HG03045 (cell line): ENCODE measurements around the gene LGR5.
A peak's percentile ranks its signal among the peaks of the same experiment; 100 is the strongest.

Experiments used
- ATAC-seq: cut with Tn5 transposase; IDR thresholded peaks from one replicate; pipeline ENCODE4 v1.9.1; 2021; ENCODE audit warnings: mild to moderate bottlenecking, moderate library complexity; ENCODE audit not compliant: unreplicated experiment

Gene LGR5

GRCh38 chr12:71439613-71440344, at the start of gene LGR5:
TSS of gene LGR5 (plus strand) at chr12:71439798. CDS start at chr12:71440081, 283 bp downstream.
- ATAC-seq = no peak

- peak; percentile 88 for ATAC-seq
These were observed 47.0 kb upstream of the LGR5 start for GRCh38 chr12:71392521-71393145.

DNA sequence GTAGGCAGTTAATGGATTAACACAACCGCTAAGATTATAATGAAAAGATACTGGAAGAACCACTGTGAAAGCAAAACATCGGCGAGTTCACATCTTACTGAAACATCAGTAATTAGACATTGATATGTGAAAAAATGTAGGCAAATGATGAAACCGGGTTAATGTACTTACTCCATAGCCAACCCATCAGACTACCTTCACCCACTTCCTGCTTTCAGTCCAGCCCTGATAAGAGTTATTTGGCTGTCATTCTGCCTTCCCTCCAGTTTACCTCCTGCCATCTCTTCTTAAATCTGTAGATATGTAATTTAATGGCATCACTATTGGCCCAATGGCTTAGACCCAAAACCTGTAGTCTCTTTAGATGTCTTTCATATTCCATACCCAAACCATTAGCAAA, 46.0 kb upstream of the LGR5 start:
- no peak for ATAC-seq

- no peak for ATAC-seq
These were observed 42.1 kb upstream of the LGR5 start for GRCh38 chr12:71397433-71397954.

DNA sequence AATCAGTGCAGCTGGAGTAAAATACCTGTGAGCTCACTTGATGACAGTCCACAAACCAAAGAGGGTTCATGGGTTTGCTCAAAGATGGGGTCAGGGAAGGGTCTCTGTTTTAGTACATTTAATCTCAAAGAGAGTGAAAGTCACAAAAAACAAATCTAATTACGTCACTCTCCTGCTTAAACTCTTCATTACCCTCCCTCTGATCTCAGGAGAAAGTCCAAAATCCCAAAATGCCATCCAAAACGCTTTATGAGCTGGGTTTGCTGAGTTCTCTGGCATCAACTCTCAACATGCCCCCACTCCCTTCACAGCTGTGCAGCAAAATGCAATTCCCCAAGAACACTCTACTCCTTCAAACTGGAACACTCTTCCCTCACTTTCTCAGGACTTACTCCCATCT, 40.4 kb upstream of the LGR5 start:
- ATAC-seq = no peak

GRCh38 chr12:71400481-71400880, 39.1 kb upstream of the LGR5 start:
- ATAC-seq = no peak

GRCh38 chr12:71405884-71406283, 33.7 kb upstream of the LGR5 start:
- ATAC-seq = no peak

GRCh38 chr12:71407732-71408131, 31.9 kb upstream of the LGR5 start:
- ATAC-seq = no peak

GRCh38 chr12:71410844-71411243, 28.8 kb upstream of the LGR5 start:
- ATAC-seq = no peak

DNA sequence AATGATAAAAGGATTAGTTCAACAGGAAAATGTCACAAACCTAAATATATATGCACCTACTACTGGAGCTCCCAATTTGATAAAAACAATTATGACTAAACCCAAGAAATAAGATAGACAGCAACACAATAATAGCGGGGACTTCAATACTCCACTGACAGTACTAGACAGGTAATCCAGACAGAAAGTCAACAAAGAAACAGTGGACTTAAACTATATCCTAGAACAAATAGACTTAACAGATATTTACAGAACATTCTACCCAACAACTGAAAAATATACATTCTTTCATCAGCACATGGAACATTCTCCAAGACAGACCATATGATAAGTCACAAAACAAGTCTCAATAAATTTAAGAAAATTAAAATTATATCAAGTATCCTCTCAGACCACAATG, 28.0 kb upstream of the LGR5 start:
- ATAC-seq = no peak

DNA sequence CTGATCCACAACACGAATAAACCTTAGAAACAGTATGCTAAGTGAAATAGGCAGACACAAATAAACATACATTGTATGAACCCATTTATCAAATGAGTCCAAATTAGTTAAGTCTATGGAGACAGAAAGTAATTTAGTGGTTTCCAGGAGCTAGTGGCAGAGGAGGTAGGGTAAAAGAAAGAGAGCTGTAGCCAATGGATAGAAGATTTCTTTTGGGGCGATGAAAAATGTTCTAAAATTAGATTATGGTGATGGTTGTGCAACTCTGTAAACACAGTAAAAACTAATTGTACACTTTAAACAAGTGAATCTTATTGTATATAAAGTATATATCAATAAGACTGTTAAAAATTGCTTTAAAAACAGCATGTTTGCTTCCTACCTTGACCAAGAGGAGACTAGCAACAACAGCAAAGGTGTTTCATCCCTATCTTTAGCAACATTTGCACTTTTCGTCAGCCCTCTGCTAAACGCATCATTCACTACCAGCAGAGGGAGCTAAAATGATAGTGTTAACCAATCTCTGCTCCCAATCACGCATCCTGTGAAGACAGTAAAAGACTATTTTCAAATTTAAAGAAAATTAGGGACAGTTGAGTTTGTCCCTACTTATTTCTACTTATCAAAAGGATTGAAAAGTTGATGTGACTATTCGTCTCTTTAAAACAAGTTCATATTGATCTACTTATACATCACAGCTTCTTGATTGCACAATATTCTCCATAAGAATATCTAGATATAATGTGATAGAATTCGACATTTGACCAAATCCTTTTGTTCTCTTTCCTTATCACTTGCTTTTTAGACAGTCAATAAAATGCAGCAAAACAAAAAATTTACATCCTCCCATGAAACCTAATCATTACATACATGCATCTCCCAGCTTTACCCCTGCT, 24.0 kb upstream of the LGR5 start:
- ATAC-seq = no peak

- no peak for ATAC-seq
These were observed 22.4 kb upstream of the LGR5 start for GRCh38 chr12:71417181-71417580.

DNA sequence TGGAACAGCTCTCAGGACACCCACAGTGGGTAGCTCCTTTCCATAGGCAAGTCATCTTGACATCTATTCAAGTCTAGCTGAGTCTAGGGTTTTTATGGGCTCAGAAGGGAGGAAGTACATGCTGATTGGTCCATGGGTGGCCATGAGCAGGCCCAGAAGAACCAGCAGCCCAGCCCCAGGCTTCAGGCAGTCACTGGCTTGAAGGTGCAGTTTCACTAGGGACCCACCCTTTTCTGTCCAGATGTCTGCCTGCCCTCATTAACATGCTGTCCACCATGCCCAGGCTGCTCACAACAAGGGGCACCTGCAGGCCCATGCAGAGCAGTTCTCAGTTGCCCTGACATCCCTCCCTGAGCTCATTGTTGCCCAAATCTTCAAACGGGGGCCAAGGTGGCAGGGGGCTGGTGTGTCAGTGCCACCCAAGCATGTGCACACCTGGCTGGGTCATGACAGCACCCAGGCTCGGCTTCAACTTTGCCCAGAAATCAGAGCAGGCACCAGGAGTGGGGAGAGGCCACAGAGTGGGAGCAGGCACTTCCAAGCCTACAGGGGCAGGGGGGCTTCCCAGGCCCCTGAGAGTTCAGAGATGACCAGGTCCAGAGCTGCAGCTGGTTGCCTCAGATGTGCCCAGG, 18.7 kb upstream of the LGR5 start:
- ATAC-seq = no peak

DNA sequence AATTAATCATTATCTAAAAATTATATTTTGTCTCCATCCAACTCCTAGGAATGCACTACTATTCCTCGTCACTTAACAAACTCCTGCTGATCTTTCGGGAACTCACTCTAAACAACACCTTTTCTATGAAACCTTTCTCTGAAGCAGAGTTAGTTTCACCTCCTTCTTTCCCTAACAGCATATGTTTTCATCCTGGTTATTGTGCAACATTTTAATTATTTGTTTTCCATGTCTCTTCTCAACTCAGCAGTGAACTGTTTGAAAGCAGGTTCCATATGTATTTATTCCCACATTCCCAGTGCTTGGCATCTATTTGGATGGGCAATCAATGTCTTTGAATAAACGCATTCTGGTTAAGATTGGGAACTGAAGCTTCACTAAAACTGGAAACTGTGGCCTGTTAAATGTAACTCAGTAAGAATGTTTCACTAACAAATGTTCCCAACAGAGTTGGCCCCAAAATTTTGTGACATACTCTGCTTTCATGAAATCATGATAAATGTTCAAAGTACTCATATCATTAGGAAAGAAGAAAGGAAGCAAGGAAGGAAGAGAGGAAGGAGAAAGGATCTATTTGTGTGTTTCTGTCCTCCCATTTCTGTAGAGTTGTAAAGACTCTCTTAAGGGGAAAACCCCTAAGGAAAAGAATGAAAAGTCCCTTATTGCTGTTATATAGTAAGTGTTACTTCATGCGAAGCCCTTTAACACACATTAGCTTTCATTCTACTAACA, 13.9 kb upstream of the LGR5 start:
- no peak for ATAC-seq

DNA sequence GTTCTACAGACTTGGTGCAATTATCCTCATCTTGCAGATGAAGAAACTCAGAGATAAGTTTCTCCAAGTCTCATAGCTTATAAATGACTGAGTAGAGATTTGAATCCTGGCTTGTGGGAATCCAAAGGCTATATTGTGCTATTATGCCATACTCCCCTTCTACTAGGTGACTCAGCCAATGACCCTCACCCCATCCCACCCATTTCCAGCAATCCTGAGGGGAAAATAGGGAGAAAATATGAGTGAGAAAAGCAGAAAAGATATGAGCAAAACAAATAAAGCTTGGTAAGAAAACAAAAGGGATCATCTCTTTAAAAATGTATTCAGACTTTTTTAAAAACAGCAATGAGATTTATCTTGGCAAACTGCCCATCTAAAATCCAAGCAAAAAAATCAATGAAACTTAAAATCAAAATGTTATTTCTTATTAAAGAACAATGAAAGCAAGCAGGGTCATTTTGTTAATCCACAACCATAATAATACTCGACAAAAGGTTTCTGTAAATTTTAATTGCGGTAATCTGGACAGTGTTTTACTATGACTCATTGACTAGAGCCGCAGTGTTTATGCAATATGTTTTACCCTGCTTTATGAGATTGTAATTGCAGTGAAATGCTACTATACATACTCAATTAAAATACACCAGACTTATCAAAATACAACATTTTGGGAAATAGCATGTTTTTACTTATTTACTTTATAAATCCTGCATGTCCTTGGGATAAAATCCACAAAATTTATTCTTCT, 13.1 kb upstream of the LGR5 start:
- no peak for ATAC-seq

- no peak for ATAC-seq
These were observed 8.8 kb upstream of the LGR5 start for GRCh38 chr12:71430756-71431155.

DNA sequence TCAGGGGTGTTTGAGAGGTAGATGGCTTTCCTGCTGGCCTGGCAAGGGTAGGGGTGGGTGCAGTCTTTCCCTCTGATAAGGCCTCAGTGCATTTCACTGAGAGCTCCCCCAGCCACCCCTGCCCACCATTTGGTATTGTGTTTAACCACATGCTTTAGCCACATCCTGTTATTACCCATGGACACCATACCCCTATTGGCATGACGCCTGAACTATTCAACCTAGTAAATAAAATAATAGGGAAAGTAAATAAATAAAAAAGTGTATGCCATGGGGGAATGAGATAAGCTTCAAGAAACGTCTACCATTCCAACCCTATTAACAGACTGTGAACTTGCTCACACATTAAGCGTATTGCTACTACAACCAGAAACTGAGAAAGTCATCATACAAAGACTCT, 7.6 kb upstream of the LGR5 start:
- no peak for ATAC-seq

DNA sequence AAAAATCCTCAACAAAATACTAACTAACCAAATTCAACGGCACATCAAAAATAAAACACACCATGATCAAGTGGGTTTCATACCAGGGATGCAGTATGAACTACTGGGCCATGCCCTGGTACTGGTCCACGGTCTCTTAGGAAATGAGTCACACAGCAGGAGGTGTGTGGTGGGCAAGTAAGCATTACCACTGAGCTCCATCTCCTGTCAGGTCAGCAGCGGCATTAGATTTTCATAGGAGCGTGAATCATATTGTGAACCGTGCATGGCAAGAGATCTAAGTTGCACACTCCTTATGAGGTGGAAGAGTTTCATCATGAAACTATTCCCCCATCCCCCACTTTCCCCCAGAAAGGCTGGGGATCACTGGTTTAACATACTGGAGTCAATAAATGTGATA, 6.7 kb upstream of the LGR5 start:
- ATAC-seq = no peak

DNA sequence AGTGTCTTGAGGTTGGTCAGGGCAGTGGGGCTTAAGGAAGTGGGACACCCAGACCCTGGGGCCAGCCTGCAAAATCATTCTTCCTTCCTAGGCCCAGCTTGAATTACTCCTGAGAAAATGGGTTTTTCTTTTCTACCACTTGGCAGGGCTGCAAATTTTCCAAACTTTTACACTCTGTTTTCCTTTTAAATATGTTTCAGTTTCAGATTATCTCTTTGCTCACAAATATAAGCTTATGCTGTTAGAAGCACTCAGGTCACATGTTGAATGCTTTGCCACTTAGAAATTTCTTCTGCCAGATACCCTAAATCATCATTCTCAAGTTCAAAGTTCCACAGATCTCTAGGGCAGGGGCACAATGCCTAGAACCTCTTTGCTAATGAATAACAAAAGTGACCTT, 2.9 kb upstream of the LGR5 start:
- ATAC-seq = no peak
